SU-DHL-6 (cell line): ENCODE data around the gene ARID5B.

Source experiments
- EZH2phosphoT487 ChIP-seq: fragments of 200-600 bp; sonication (generic), shearing (Covaris generic); conservative IDR thresholded peaks from 2 replicates; pipeline ENCODE4 v1.6.1; 2018; ENCODE audit warnings: mild to moderate bottlenecking, antibody characterized with exemption, low read length, moderate library complexity, mixed read lengths
- TF ChIP-seq, protein P1 (sequence below): fragments of 200-600 bp; sonication (generic); IDR thresholded peaks from one replicate; pipeline ENCODE4 v1.5.1; 2017; ENCODE audit warnings: antibody characterized with exemption, mild to moderate bottlenecking, low read length, moderate library complexity; ENCODE audit not compliant: insufficient read depth, poor library complexity, severe bottlenecking

- TF ChIP-seq, protein P1, sequence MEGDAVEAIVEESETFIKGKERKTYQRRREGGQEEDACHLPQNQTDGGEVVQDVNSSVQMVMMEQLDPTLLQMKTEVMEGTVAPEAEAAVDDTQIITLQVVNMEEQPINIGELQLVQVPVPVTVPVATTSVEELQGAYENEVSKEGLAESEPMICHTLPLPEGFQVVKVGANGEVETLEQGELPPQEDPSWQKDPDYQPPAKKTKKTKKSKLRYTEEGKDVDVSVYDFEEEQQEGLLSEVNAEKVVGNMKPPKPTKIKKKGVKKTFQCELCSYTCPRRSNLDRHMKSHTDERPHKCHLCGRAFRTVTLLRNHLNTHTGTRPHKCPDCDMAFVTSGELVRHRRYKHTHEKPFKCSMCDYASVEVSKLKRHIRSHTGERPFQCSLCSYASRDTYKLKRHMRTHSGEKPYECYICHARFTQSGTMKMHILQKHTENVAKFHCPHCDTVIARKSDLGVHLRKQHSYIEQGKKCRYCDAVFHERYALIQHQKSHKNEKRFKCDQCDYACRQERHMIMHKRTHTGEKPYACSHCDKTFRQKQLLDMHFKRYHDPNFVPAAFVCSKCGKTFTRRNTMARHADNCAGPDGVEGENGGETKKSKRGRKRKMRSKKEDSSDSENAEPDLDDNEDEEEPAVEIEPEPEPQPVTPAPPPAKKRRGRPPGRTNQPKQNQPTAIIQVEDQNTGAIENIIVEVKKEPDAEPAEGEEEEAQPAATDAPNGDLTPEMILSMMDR, result no peak
- no peak for TF ChIP-seq EZH2phosphoT487
Measured at GRCh38 chr10:61931620-61932332, 30.3 kb downstream of the ARID5B start.
